Nephron (organoid): ENCODE data around the gene FOXO3.
A peak's percentile ranks its signal among the peaks of the same experiment; 100 is the strongest.

Experiments used
- H3K27ac Mint-ChIP-seq, 3 experiments: 2 replicates each; pipeline ENCODE4 v1.8.0; 2020; ENCODE audit warnings: mixed read lengths in 3 of 3, mild to moderate bottlenecking in 2 of 3, moderate library complexity in 1 of 3
- H3K27me3 Mint-ChIP-seq: 2 replicates; pipeline ENCODE4 v1.8.0; 2021; ENCODE audit warnings: low read depth, mild to moderate bottlenecking, moderate library complexity, mixed read lengths
- H3K36me3 Mint-ChIP-seq: 2 replicates; pipeline ENCODE4 v1.8.0; 2020; ENCODE audit warnings: low read depth, mixed read lengths
- H3K4me1 Mint-ChIP-seq: 2 replicates; pipeline ENCODE4 v1.8.0; 2020; ENCODE audit warnings: mixed read lengths
- H3K4me3 Mint-ChIP-seq, 3 experiments: 2 replicates each; pipeline ENCODE4 v1.8.0; 2020; ENCODE audit warnings: mild to moderate bottlenecking in 3 of 3, mixed read lengths in 3 of 3, moderate library complexity in 2 of 3
- H3K9me3 Mint-ChIP-seq: 2 replicates; pipeline ENCODE4 v1.8.0; 2020; ENCODE audit warnings: mixed read lengths
- CTCF ChIP-seq, 3 experiments: fragments of 200-600 bp; sonication (generic); IDR thresholded peaks; one replicate each; pipeline ENCODE4 v1.5.0; 2021; ENCODE audit warnings: antibody characterized with exemption in 3 of 3; ENCODE audit not compliant: unreplicated experiment in 3 of 3

The FOXO3 gene

GRCh38 chr6:108633436-108633835, 72.7 kb downstream of the FOXO3 start:
- Mint-ChIP-seq H3K4me3 (no peak overlapping the region), H3K4me1 (peaks cover 19% of the 10 kb centered on the region), H3K9me3 (no peaks in the 10 kb centered on the region), H3K27ac (peak overlapping the region in 1 of 3 experiments; percentile 23), H3K27me3 (no peaks in the 10 kb centered on the region), H3K36me3 (no peaks in the 10 kb centered on the region)
- no peak for TF ChIP-seq CTCF (IDR thresholded peaks at IDR 0.05; ENCODE audit: unreplicated experiment in 3 of 3)

GRCh38 chr6:108635505-108636226, 74.9 kb downstream of the FOXO3 start:
- H3K36me3 Mint-ChIP-seq = no peaks in the 10 kb centered on the region
- H3K4me3 Mint-ChIP-seq = no peak overlapping the region
- TF ChIP-seq CTCF (IDR thresholded peaks at IDR 0.05; ENCODE audit: unreplicated experiment in 3 of 3) = no peak
- H3K27me3 Mint-ChIP-seq = no peaks in the 10 kb centered on the region
- peaks cover 18% of the 10 kb centered on the region for H3K4me1 Mint-ChIP-seq
- no peak overlapping the region for H3K27ac Mint-ChIP-seq
- H3K9me3 Mint-ChIP-seq = no peaks in the 10 kb centered on the region

GRCh38 chr6:108637963-108638362, 77.2 kb downstream of the FOXO3 start:
- Mint-ChIP-seq H3K27me3 (no peaks in the 10 kb centered on the region), H3K27ac (no peak overlapping the region), H3K36me3 (no peaks in the 10 kb centered on the region), H3K9me3 (no peaks in the 10 kb centered on the region), H3K4me1 (peaks cover 7% of the 10 kb centered on the region), H3K4me3 (no peak overlapping the region)
- no peak for TF ChIP-seq CTCF (IDR thresholded peaks at IDR 0.05; ENCODE audit: unreplicated experiment in 3 of 3)

- Mint-ChIP-seq H3K4me1 (no peaks in the 10 kb centered on the region), H3K4me3 (no peak overlapping the region), H3K27ac (no peak overlapping the region), H3K9me3 (no peaks in the 10 kb centered on the region), H3K36me3 (no peaks in the 10 kb centered on the region), H3K27me3 (no peaks in the 10 kb centered on the region)
- no peak for TF ChIP-seq CTCF (IDR thresholded peaks at IDR 0.05; ENCODE audit: unreplicated experiment in 3 of 3)
Measured at GRCh38 chr6:108638993-108639392, 78.3 kb downstream of the FOXO3 start.

GRCh38 chr6:108640104-108640503, 79.4 kb downstream of the FOXO3 start:
- Mint-ChIP-seq H3K27me3 (peaks cover 3% of the 10 kb centered on the region), H3K4me3 (no peak overlapping the region), H3K9me3 (no peaks in the 10 kb centered on the region), H3K27ac (no peak overlapping the region), H3K36me3 (peaks cover 4% of the 10 kb centered on the region), H3K4me1 (no peaks in the 10 kb centered on the region)
- TF ChIP-seq CTCF (IDR thresholded peaks at IDR 0.05; ENCODE audit: unreplicated experiment in 3 of 3) = no peak

GRCh38 chr6:108643184-108643583, 82.5 kb downstream of the FOXO3 start:
- H3K27ac Mint-ChIP-seq = peak overlapping the region in 1 of 3 experiments; percentile 15
- peaks cover 10% of the 10 kb centered on the region for H3K36me3 Mint-ChIP-seq
- peaks cover 20% of the 10 kb centered on the region for H3K4me1 Mint-ChIP-seq
- H3K4me3 Mint-ChIP-seq = no peak overlapping the region
- peaks cover 3% of the 10 kb centered on the region for H3K27me3 Mint-ChIP-seq
- no peaks in the 10 kb centered on the region for H3K9me3 Mint-ChIP-seq
- no peak for TF ChIP-seq CTCF (IDR thresholded peaks at IDR 0.05; ENCODE audit: unreplicated experiment in 3 of 3)
